Hepatocyte (in vitro differentiated cells): ENCODE results near the gene FNBP1L.

Experiments used
- EZH2phosphoT487 ChIP-seq: fragments of 200-600 bp; sonication (generic); IDR thresholded peaks from one replicate; pipeline ENCODE4 v1.6.1; 2018; ENCODE audit warnings: antibody characterized with exemption, mild to moderate bottlenecking, low read depth, moderate library complexity; ENCODE audit not compliant: unreplicated experiment, severe bottlenecking
- TF ChIP-seq, protein P1 (sequence below): fragments of 200-600 bp; sonication (generic); IDR thresholded peaks from 2 replicates; pipeline ENCODE4 v1.5.1; 2016; ENCODE audit warnings: antibody characterized with exemption, mild to moderate bottlenecking; ENCODE audit not compliant: poor library complexity

DNA sequence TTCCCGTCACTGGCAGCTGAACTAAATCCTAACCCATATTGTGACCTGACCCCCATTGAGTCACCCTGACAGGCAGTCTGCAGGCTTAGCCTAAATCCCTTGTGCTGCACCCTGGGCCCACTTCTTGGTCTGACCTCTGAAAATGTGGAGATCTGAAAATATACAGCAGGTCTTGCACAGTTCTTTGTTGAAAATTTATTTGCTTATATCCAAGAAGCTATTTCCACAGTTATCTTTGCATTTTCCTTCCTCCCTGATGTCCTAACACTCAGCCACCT, 146.6 kb downstream of the FNBP1L start:
- TF ChIP-seq, protein P1, sequence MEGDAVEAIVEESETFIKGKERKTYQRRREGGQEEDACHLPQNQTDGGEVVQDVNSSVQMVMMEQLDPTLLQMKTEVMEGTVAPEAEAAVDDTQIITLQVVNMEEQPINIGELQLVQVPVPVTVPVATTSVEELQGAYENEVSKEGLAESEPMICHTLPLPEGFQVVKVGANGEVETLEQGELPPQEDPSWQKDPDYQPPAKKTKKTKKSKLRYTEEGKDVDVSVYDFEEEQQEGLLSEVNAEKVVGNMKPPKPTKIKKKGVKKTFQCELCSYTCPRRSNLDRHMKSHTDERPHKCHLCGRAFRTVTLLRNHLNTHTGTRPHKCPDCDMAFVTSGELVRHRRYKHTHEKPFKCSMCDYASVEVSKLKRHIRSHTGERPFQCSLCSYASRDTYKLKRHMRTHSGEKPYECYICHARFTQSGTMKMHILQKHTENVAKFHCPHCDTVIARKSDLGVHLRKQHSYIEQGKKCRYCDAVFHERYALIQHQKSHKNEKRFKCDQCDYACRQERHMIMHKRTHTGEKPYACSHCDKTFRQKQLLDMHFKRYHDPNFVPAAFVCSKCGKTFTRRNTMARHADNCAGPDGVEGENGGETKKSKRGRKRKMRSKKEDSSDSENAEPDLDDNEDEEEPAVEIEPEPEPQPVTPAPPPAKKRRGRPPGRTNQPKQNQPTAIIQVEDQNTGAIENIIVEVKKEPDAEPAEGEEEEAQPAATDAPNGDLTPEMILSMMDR, result no peak
- TF ChIP-seq EZH2phosphoT487, result no peak
